Heart right ventricle (tissue), 16 donors: Measurements from ENCODE around the gene EHHADH. TPM values are rescaled to one million over a fixed set of nuclear protein-coding genes. Genes with fewer than 3 reads are reported as not detected.

Source experiments
- ATAC-seq, 8 donors: fragments of 200-7000 bp; cut with Tn5 transposase; one replicate each; pipeline ENCODE4 v1.9.1; 2020; ENCODE audit warnings: mild to moderate bottlenecking in 8 of 8, moderate library complexity in 8 of 8, moderate number of reproducible peaks in 1 of 8
- DNase-seq, 2 donors: peaks; one replicate each; pipeline ENCODE4 v3.0.0-alpha.2; 2020
- H3K27ac ChIP-seq, 10 donors: fragments of 200-600 bp; sonication (generic) in 2 of 10; one replicate each; pipeline versions ENCODE4 v1.5.0 to v1.8.0; 2020 to 2022; ENCODE audit warnings: mild to moderate bottlenecking in 3 of 10
- H3K27me3 ChIP-seq, 7 donors: fragments of 200-600 bp; one replicate each; pipeline ENCODE4 v1.8.0; 2021 to 2022; ENCODE audit warnings: mild to moderate bottlenecking in 2 of 7
- H3K36me3 ChIP-seq, 9 donors: fragments of 200-600 bp; sonication (generic) in 1 of 9; one replicate each; pipeline versions ENCODE4 v1.5.0 to v1.8.0; 2020 to 2022; ENCODE audit warnings: mild to moderate bottlenecking in 2 of 9
- H3K4me1 ChIP-seq, 9 donors: fragments of 200-600 bp; sonication (generic) in 1 of 9; one replicate each; pipeline versions ENCODE4 v1.5.0 to v1.8.0; 2020 to 2022; ENCODE audit warnings: mild to moderate bottlenecking in 4 of 9
- H3K4me3 ChIP-seq, 10 donors: fragments of 200-600 bp; sonication (generic) in 2 of 10; one replicate each; pipeline versions ENCODE4 v1.5.0 to v1.8.0; 2020 to 2022; ENCODE audit warnings: mild to moderate bottlenecking in 7 of 10, moderate library complexity in 2 of 10
- H3K9me3 ChIP-seq, 11 donors: fragments of 200-600 bp in 10 of 11; sonication (generic) in 2 of 11; one replicate each; pipeline versions ENCODE4 v1.5.0 to v1.8.0; 2013 to 2022; ENCODE audit warnings: mild to moderate bottlenecking in 2 of 11, control low read depth in 1 of 11, moderate library complexity in 1 of 11
- CTCF ChIP-seq, 9 donors: fragments of 200-600 bp; sonication (generic) in 2 of 9; IDR thresholded peaks; one replicate each; pipeline versions ENCODE4 v1.5.0 to v1.8.0; 2021 to 2022; ENCODE audit warnings: antibody characterized with exemption in 9 of 9, mild to moderate bottlenecking in 5 of 9, moderate library complexity in 1 of 9
- WGBS, 2 donors: extraction: QIAGEN DNeasy Blood & Tissue Kit; methylation state at CpG; one replicate each; pipeline ENCODE4 v1.1.7; 2013; ENCODE audit warnings: inconsistent platforms in 1 of 2; 5-methylcytosine and 5-hydroxymethylcytosine counted together
- intact Hi-C, 10 donors: fragments of 100-400 bp; cut with DNase I; formaldehyde crosslinking; loops; one replicate each; pipeline versions ENCODE4 v1.11.1 to v1.14.2; 2022
- polyA plus RNA-seq, 2 donors: library from polyadenylated mRNA; stranded (reverse); fragments of 200-250 nt; gene quantifications; one replicate each; pipeline ENCODE4 v1.2.3, GENCODE V29; 2013
- total RNA-seq, 10 donors: library from RNA; stranded (reverse); fragmentation: NEBNext Ultra II Directional in 3 of 10; extraction: Animal tissue kit (Norgen Biotek cat#: 25700) in 3 of 10; gene quantifications; one replicate each; pipeline versions ENCODE4 v1.2.1 to v1.2.4, GENCODE V29; 2021 to 2023
- donor health status: Arrhythmogenic right ventricular cardiomyopathy.
- donor health status: ischemic (EF 13 %, LVEDD 7.1; RV severe dilation, severe dysfunction).
- donor health status: healthy with polysubstance abuse.
- donor health status: DM: no; HTN: yes; CAD: no.
- donor health status: DM: no; HTN: no; CAD: no.
- donor health status: ischemic (EF 25% LVEDD 6.9; RV normal size, moderate dysfunction).
- donor health status: ischemic (EF 25% LVEDD 5.7; RV mildly dilated, moderate dysfunction).
- donor health status: healthy.
- donor health status: DM: yes; HTN: yes; CAD: no.
- donor health status: Ischemic cardiomyopathy.
- donor health status: ischemic (EF 35%, LVEDD 5.7; RV mildly dilated, moderate dysfunction).
- donor health status: nonischemic (EF 11% LVEDD 7.7; RV severe dilation, severe dysfunction).
- donor health status: DM: yes; HTN: yes; CAD: no.
- donor health status: PGD.
- donor health status: ischemic (EF 29% LVEDD 5.4; RV normal size, mild dysfunction).
- donor health status: nonischemic (EF 23%, LVEDD 6.1; RV moderate dilation, normal function).

Gene EHHADH
- total and polyA plus RNA-seq, 12 donors = 3.8 to 31.0 (median 20.0) TPM

GRCh38 chr3:185290266-185290665 lies 36.4 kb upstream of the EHHADH start:
- H3K27ac ChIP-seq = no peak overlapping the region
- no peaks in the 10 kb centered on the region for H3K4me1 ChIP-seq
- H3K4me3 ChIP-seq = no peak overlapping the region
- no peaks in the 10 kb centered on the region for H3K9me3 ChIP-seq
- intact Hi-C loops = no loop called here
- DNase-seq = no peak
- 79 to 84% methylated on average over 3 of the region's 3 CpGs for WGBS, 2 donors
- TF ChIP-seq CTCF (IDR thresholded peaks at IDR 0.05) = no peak
- H3K27me3 ChIP-seq = no peaks in the 10 kb centered on the region
- H3K36me3 ChIP-seq = peaks cover 0 to 23% (median 5%) of the 10 kb centered on the region in 9 donors
- no peak for ATAC-seq

GRCh38 chr3:185283374-185283935 lies 29.6 kb upstream of the EHHADH start:
- peak overlapping the region; percentile 40 to 82 (median 70) for H3K4me3 ChIP-seq
- H3K9me3 ChIP-seq = no peaks in the 10 kb centered on the region
- H3K36me3 ChIP-seq = peaks cover 0 to 4% (median 0%) of the 10 kb centered on the region in 9 donors
- ATAC-seq = no peak
- H3K4me1 ChIP-seq = peaks cover 0 to 22% (median 9%) of the 10 kb centered on the region in 9 donors
- DNase-seq = no peak
- TF ChIP-seq CTCF (IDR thresholded peaks at IDR 0.05) = no peak
- WGBS, 2 donors = 53 to 65% methylated on average over 8 to 9 of the region's 9 CpGs
- peak overlapping the region in 4 of 10 donors; percentile 32 to 77 (median 57) for H3K27ac ChIP-seq
- intact Hi-C loops = no loop called here
- H3K27me3 ChIP-seq = peaks cover 0 to 17% (median 5%) of the 10 kb centered on the region in 7 donors

- WGBS, 2 donors = 2 to 3% methylated on average over 41 of the region's 41 CpGs
Measured at GRCh38 chr3:185282696-185283373, 29.0 kb upstream of the EHHADH start.

More at GRCh38 chr3:185282696-185283373, 29.0 kb upstream of the EHHADH start:
- peak overlapping the region in 7 of 10 donors; percentile 13 to 77 (median 33) for H3K27ac ChIP-seq
- ATAC-seq = peak; percentile 99 to 100 (median 100)
- peak overlapping the region; percentile 40 to 82 (median 70) for H3K4me3 ChIP-seq
- peak; percentile 94 to 96 for DNase-seq
- peaks cover 0 to 2% (median 0%) of the 10 kb centered on the region in 9 donors for H3K36me3 ChIP-seq
- peaks cover 0 to 23% (median 5%) of the 10 kb centered on the region in 7 donors for H3K27me3 ChIP-seq
- no peak for TF ChIP-seq CTCF (IDR thresholded peaks at IDR 0.05)
- intact Hi-C loops = no loop called here
- H3K4me1 ChIP-seq = peaks cover 0 to 22% (median 9%) of the 10 kb centered on the region in 9 donors
- no peaks in the 10 kb centered on the region for H3K9me3 ChIP-seq
